Measurements from ENCODE around the gene ABI2. TPM values are rescaled to one million over a fixed set of nuclear protein-coding genes. Genes with fewer than 3 reads are reported as not detected.

The ABI2 gene
- total RNA-seq: 84.3 and 85.4 TPM in 2 replicates
- long read RNA-seq, full-length matches to known transcripts: 22 of 91 reads
- long read RNA-seq, partial matches to known transcripts: 2 of 91 reads
- long read RNA-seq, other reads (novel, unspliced or antisense): 67 of 91 reads

DNA sequence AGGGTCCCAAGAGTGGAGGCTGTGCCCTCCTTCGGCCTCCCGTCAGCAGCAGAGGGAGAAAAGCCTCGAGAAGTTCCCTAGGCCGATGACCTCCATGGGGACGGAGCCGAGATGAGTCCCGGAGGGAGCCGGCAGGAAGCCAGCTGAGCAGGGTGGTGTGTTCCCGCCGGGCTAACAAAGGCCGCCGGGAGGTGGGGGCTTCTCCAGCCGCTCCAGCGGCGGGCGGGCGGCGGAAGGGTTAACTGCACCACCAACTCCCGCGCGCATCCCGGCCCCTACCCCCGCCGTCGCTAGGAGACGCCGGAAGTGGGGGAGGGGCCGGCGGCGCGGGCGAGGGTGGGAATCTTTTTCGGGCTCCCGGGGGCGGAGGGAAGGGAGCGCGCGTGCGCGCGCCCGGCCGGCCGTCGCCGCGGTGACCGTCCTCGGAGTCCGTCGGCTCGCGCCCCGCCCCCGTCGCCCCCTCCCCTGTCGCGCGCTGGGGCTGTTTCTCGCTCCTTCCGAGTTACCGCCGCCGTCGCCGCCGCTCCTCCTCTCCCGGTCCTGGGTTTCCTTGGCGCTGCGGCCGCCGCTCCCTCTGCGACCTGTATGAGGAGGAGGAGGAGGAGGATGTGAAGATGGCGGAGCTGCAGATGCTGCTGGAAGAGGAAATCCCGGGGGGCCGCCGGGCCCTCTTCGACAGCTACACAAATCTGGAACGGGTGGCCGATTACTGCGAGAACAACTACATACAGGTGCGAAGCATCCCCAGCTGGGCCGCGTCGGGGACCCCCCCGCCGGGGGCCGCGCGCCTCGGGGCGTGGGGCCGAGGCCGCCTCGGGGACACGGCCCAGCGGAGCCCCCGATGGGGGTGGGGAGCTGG lies at the start of gene ABI2:
Gene ABI2, plus strand, starts transcription at position 494 of the 859 bp plus-strand sequence. Its CDS starts 121 bp downstream, at position 615.
- H3K27me3 Mint-ChIP-seq (ENCODE audit: unreplicated experiment): no peaks in the 10 kb centered on the region
- peak within 1 kb of the TSS; percentile 93 for H3K4me3 Mint-ChIP-seq (ENCODE audit: unreplicated experiment)
- H3K4me1 Mint-ChIP-seq (ENCODE audit: unreplicated experiment): peaks cover 28% of the 10 kb centered on the region
- peak within 1 kb of the TSS; percentile 97 for H3K27ac Mint-ChIP-seq (ENCODE audit: unreplicated experiment)
- peak; percentile 96 for DNase-seq (ENCODE audit: extremely low spot score, unreplicated experiment)
- TF ChIP-seq, protein P1, sequence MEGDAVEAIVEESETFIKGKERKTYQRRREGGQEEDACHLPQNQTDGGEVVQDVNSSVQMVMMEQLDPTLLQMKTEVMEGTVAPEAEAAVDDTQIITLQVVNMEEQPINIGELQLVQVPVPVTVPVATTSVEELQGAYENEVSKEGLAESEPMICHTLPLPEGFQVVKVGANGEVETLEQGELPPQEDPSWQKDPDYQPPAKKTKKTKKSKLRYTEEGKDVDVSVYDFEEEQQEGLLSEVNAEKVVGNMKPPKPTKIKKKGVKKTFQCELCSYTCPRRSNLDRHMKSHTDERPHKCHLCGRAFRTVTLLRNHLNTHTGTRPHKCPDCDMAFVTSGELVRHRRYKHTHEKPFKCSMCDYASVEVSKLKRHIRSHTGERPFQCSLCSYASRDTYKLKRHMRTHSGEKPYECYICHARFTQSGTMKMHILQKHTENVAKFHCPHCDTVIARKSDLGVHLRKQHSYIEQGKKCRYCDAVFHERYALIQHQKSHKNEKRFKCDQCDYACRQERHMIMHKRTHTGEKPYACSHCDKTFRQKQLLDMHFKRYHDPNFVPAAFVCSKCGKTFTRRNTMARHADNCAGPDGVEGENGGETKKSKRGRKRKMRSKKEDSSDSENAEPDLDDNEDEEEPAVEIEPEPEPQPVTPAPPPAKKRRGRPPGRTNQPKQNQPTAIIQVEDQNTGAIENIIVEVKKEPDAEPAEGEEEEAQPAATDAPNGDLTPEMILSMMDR (IDR thresholded peaks at IDR 0.05): no peak
- no peaks in the 10 kb centered on the region for H3K9me3 Mint-ChIP-seq (ENCODE audit: unreplicated experiment)
- no peaks in the 10 kb centered on the region for H3K36me3 Mint-ChIP-seq (ENCODE audit: unreplicated experiment)

DNA sequence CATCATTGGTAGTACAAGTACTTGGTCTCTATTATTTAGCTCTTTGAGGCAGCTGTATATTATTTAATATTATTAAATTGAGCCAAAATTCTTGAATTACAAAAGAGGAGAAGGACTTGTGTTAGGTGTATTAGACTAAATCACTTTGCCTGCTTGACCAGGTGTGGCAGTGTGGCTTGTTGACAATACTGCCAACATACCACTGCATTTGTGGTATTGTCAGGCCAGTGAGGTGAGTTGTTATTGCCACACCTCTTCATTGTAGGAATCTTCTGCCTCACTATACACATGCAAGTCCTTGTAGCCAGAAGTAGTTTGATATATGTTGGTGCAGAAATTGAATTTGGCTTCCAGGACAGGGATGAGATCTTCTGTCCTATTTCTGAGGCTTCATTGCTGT lies 48.9 kb upstream of the ABI2 start:
- TF ChIP-seq, protein P1 (IDR thresholded peaks at IDR 0.05): no peak
- Mint-ChIP-seq H3K27ac (ENCODE audit: unreplicated experiment) (no peak overlapping the region), H3K36me3 (ENCODE audit: unreplicated experiment) (peaks cover 39% of the 10 kb centered on the region), H3K4me3 (ENCODE audit: unreplicated experiment) (no peak overlapping the region), H3K4me1 (ENCODE audit: unreplicated experiment) (peaks cover 14% of the 10 kb centered on the region), H3K9me3 (ENCODE audit: unreplicated experiment) (no peaks in the 10 kb centered on the region), H3K27me3 (ENCODE audit: unreplicated experiment) (no peaks in the 10 kb centered on the region)
- DNase-seq (ENCODE audit: extremely low spot score, unreplicated experiment): no peak

DNA sequence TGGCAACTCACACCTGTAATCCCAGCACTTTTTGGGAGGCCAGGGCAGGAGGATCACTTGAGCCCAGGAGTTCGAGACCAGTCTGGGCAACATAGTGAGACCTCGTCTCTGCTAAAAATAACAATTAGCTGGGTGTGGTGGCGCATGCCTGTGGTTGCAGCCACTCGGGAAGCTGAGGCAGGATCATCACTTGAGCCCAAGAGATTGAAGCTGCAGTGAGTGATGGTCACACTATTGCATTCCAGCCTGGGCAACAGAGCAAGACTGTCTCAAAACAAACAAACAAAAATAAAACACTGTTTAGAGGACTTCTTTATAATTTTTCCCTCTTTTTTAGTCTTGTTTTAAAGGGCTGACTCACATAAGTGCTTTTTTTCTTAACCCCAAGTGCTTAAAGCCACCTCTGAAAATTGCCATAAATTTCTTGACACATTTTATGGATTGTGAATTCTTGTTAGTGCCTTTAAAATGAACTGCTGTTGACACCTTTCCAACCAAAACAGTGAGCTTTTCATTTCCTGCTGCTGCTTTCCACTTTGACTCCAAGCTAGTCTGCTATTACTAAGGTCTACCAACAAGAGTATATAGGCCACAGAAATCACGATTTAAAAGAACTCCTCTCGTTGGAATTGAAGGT lies 47.6 kb upstream of the ABI2 start:
- peaks cover 14% of the 10 kb centered on the region for H3K4me1 Mint-ChIP-seq (ENCODE audit: unreplicated experiment)
- no peaks in the 10 kb centered on the region for H3K27me3 Mint-ChIP-seq (ENCODE audit: unreplicated experiment)
- peaks cover 42% of the 10 kb centered on the region for H3K36me3 Mint-ChIP-seq (ENCODE audit: unreplicated experiment)
- TF ChIP-seq, protein P1 (IDR thresholded peaks at IDR 0.05): no peak
- H3K27ac Mint-ChIP-seq (ENCODE audit: unreplicated experiment): peak overlapping the region; percentile 50
- no peak for DNase-seq (ENCODE audit: extremely low spot score, unreplicated experiment)
- no peaks in the 10 kb centered on the region for H3K9me3 Mint-ChIP-seq (ENCODE audit: unreplicated experiment)
- H3K4me3 Mint-ChIP-seq (ENCODE audit: unreplicated experiment): no peak overlapping the region

DNA sequence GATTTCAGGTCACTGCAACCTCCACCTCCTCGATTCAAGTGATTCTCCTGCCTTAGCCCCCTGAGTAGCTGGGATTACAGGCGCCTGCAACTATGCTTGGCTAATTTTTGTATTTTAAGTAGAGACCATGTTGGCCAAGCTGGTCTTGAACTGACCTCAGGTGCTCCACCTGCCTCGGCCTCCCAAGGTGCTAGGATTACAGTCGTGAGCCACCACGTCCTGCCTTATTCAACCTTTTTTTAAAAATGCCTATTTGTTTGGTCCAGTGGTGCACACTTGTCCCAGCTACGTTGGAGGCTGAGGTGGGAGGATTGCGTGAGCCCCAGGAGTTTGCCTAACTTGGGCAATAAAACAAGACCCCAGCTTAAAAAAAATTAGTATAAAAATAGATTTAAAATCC lies 46.1 kb upstream of the ABI2 start:
- Mint-ChIP-seq H3K36me3 (ENCODE audit: unreplicated experiment) (peaks cover 33% of the 10 kb centered on the region), H3K27ac (ENCODE audit: unreplicated experiment) (no peak overlapping the region), H3K27me3 (ENCODE audit: unreplicated experiment) (no peaks in the 10 kb centered on the region), H3K4me3 (ENCODE audit: unreplicated experiment) (no peak overlapping the region), H3K4me1 (ENCODE audit: unreplicated experiment) (peaks cover 14% of the 10 kb centered on the region), H3K9me3 (ENCODE audit: unreplicated experiment) (no peaks in the 10 kb centered on the region)
- DNase-seq (ENCODE audit: extremely low spot score, unreplicated experiment): no peak
- TF ChIP-seq, protein P1 (IDR thresholded peaks at IDR 0.05): no peak

DNA sequence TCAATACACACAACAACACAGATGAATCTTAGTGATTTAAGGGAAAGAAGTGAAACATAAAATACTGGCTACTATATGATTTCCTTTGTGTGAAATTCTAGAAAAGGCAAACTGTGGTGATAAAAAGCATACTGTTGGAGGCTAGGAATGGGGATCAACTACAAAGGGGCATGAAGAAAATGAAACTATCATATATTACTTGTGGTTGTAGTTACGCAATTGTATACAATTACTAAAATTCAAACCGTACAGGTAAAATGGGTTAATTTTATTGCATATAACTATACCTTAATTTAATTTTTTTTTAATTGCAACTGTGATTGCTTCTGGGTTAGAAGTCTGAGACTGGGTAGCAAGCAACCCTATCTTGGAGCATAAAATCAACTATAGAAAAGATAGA lies 41.7 kb upstream of the ABI2 start:
- Mint-ChIP-seq H3K27me3 (ENCODE audit: unreplicated experiment) (no peaks in the 10 kb centered on the region), H3K4me1 (ENCODE audit: unreplicated experiment) (no peaks in the 10 kb centered on the region), H3K27ac (ENCODE audit: unreplicated experiment) (no peak overlapping the region), H3K36me3 (ENCODE audit: unreplicated experiment) (peaks cover 22% of the 10 kb centered on the region), H3K9me3 (ENCODE audit: unreplicated experiment) (no peaks in the 10 kb centered on the region), H3K4me3 (ENCODE audit: unreplicated experiment) (no peak overlapping the region)
- TF ChIP-seq, protein P1 (IDR thresholded peaks at IDR 0.05): no peak
- no peak for DNase-seq (ENCODE audit: extremely low spot score, unreplicated experiment)

Measured in osteocyte (in vitro differentiated cells).